HG03432 (cell line): ENCODE results near the gene TGFBR3L.
"Not testable (repeated sequence)": the region's sequence is repeated elsewhere in the genome, so short reads cannot be mapped to it uniquely, and the experiment has no call there.

Experiments used
- ATAC-seq: cut with Tn5 transposase; IDR thresholded peaks from one replicate; pipeline ENCODE4 v1.9.1; 2021; ENCODE audit warnings: mild to moderate bottlenecking, moderate library complexity; ENCODE audit not compliant: unreplicated experiment

Gene TGFBR3L

GRCh38 chr19:7947939-7948338 lies 33.3 kb downstream of the TGFBR3L start:
- no peak for ATAC-seq

- no peak for ATAC-seq
Measured at GRCh38 chr19:7953060-7953459, 38.4 kb downstream of the TGFBR3L start.

GRCh38 chr19:7953576-7953975 lies 38.9 kb downstream of the TGFBR3L start:
- no peak for ATAC-seq

GRCh38 chr19:7955696-7956095 lies 41.1 kb downstream of the TGFBR3L start:
- no peak for ATAC-seq

- no peak for ATAC-seq
Measured at GRCh38 chr19:7959211-7959610, 44.6 kb downstream of the TGFBR3L start.

- not testable (repeated sequence) for ATAC-seq
Measured at GRCh38 chr19:7961082-7961481, 46.5 kb downstream of the TGFBR3L start.

GRCh38 chr19:7961920-7962626 lies 47.4 kb downstream of the TGFBR3L start:
- ATAC-seq, result no peak

GRCh38 chr19:7962644-7963268 lies 48.1 kb downstream of the TGFBR3L start:
- no peak for ATAC-seq

- no peak for ATAC-seq
Measured at GRCh38 chr19:7963566-7963965, 48.9 kb downstream of the TGFBR3L start.

- no peak for ATAC-seq
Measured at GRCh38 chr19:7965259-7965841, 50.7 kb downstream of the TGFBR3L start.

GRCh38 chr19:7965921-7966665 lies 51.5 kb downstream of the TGFBR3L start:
- ATAC-seq, result no peak

GRCh38 chr19:7968008-7968795 lies 53.6 kb downstream of the TGFBR3L start:
- no peak for ATAC-seq
